GM08714 (cell line): ENCODE results near the gene CCDC88A.
A peak's percentile ranks its signal among the peaks of the same experiment; 100 is the strongest.

ENCODE experiments used
- H3K4me3 ChIP-seq: fragments of 200-500 bp; sonication (Bioruptor generic); 2 replicates; pipeline ENCODE4 v1.5.1; 2014; ENCODE audit warnings: mild to moderate bottlenecking, low read length, inconsistent platforms
- ZNF274 ChIP-seq: IDR thresholded peaks from 2 replicates; pipeline ENCODE4 v1.6.1; 2012; ENCODE audit warnings: mild to moderate bottlenecking, low read depth, low read length

CCDC88A gene

DNA sequence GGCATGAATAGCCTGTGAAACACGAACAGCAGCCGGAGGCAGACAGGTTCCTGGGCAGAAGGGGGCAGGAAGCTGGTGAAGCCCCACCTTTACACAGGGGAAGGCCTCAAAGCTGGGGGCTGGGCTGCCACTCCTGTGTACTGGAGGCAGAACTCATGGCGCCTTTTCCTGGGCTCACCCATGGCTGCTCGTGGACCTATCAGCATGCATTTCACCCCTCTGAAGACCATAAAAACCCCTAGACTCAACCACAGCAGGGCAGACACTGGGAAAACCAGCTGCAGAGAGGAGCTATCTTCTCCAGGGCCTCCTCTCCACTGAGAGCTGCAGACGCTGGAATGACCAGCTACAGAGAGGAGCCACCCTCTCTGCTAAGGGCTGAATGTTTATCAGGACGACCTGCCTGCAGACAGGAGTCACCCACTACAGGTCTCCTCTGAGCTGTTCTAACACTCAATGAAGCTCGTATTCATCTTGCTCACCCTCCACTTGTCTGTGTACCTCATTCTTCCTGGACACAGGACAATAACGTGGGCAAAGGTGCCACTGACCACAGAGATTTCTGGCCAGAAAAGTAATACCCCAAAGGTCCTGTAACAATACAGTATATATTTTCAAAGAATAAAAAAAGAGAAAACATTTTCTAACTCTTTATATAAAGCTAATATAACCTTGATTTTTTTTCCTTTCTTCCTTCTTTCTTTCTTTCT is 18.9 kb upstream of the CCDC88A start:
- no peak for TF ChIP-seq ZNF274
- no peak overlapping the region for H3K4me3 ChIP-seq

DNA sequence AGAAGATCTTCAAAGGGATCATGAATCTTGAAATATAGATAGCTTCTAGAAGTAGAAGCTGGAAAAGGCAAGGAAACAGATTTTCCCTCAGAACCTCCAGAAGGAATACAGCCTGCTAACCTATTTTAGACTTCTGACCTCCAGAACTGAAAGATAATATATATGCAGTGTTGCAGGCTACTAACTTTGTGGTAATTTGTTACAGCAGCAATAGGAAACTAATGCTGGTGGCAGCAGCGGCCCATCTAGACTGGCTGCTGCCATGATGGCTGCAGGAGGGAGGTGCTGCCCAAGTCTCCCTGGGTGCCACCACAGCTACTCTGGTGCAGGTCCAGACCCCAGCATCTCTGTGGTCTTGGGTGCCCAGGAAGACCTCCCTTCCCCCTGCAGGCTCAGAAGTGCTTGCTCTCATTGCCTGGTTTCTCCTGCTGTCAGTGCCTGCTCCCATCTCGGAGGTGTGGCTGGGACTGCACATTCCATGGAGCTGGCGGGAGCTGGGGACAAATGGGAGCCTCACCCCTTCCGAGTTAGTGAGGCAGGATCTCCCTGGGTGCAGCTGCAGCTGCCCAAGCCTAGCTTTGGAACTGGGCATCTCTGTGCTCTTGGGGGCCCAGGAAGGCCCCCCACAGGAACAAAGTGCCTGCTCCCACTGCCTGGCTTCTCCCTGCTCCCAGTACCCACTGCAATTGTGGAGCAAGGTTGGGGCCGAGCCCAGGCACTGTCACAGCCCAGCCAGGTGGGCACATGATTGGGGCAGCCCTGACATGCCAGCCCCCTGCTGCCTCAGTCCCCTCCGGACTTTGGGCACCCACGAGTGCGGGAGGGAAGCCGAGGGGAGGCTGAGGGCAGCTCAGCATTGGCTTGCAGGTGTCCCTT is 18.1 kb upstream of the CCDC88A start:
- no peak for TF ChIP-seq ZNF274
- no peak overlapping the region for H3K4me3 ChIP-seq

- H3K4me3 ChIP-seq: no peak overlapping the region
- no peak for TF ChIP-seq ZNF274
These were observed 12.4 kb upstream of the CCDC88A start for GRCh38 chr2:55431982-55432627.

GRCh38 chr2:55430211-55430975 is 10.7 kb upstream of the CCDC88A start:
- no peak for TF ChIP-seq ZNF274
- no peak overlapping the region for H3K4me3 ChIP-seq

- TF ChIP-seq ZNF274: no peak
- no peak overlapping the region for H3K4me3 ChIP-seq
These were observed 8.6 kb upstream of the CCDC88A start for GRCh38 chr2:55428258-55428657.

- H3K4me3 ChIP-seq: no peak overlapping the region
- no peak for TF ChIP-seq ZNF274
These were observed 5.8 kb upstream of the CCDC88A start for GRCh38 chr2:55425431-55425831.

DNA sequence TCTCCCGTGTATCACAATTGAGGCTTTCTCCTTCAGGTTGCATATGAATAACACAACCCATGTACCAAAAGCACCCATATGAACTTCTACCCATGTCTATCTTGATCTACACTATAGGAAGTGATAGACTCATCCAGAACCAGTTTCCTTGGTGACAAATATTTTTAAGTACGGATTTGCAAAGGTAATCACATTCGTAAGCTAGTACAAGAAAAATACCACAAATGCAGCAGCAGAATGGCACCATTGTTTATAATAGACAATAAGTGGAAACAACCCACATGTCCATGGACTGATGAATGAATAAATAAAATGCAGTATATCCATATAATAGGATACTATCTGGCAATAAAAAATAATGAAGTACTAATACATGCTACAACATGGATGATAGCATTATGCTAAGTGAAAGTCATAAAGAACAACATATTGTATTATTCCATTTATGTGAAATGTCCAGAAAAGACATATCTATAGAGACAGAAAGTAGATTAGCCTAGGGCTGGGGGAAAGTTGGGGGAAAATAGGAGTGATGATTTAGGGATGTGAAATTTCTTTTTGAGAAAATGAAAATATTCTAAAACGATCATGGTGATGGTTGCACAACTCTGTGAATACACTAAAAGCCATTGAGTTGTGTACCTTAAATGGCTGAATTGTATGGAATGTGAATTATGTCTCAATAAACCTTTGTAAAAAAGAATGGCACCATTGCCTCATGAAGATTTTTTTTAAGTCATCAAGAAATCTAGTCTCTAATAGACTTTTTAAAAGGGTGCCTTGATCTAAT is 3.4 kb upstream of the CCDC88A start:
- no peak overlapping the region for H3K4me3 ChIP-seq
- no peak for TF ChIP-seq ZNF274

GRCh38 chr2:55421326-55421725 is 1.7 kb upstream of the CCDC88A start:
- no peak overlapping the region for H3K4me3 ChIP-seq
- no peak for TF ChIP-seq ZNF274

GRCh38 chr2:55420871-55421270 is 1.2 kb upstream of the CCDC88A start:
- no peak for TF ChIP-seq ZNF274
- H3K4me3 ChIP-seq: no peak overlapping the region

DNA sequence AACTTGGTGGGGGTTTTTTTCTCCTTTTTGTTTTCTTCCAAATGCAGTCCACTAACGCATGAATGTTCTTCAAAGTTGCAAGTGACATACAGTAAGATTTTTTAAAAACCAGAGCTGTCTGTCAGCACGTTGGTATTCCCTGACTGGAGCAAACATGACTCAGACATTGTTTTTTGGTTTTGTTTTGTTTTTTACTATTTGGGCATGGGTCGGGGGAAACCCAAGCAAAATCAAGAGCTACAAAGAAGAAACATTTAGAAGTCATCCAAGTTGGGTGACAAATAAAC is 726 bp upstream of the CCDC88A start:
- no peak for TF ChIP-seq ZNF274
- H3K4me3 ChIP-seq: peak overlapping the region; percentile 78

GRCh38 chr2:55419233-55419678 is 400 bp downstream of the CCDC88A start:
- no peak for TF ChIP-seq ZNF274
- peak overlapping the region; percentile 78 for H3K4me3 ChIP-seq

- TF ChIP-seq ZNF274: no peak
- peak overlapping the region; percentile 78 for H3K4me3 ChIP-seq
These were observed 984 bp downstream of the CCDC88A start for GRCh38 chr2:55418512-55419232.

- H3K4me3 ChIP-seq: peak overlapping the region; percentile 78; the same call in 1 of the 2 replicates
- TF ChIP-seq ZNF274: no peak
These were observed 1.6 kb downstream of the CCDC88A start for GRCh38 chr2:55418072-55418471.
